ENCODE data around the gene MLLT10.
A peak's percentile ranks its signal among the peaks of the same experiment; 100 is the strongest.
"Not testable (repeated sequence)": the region's sequence is repeated elsewhere in the genome, so short reads cannot be mapped to it uniquely, and the experiment has no call there.

Gene MLLT10

GRCh38 chr10:21707498-21707897, 173.5 kb downstream of the MLLT10 start:
- no peak for DNase-seq

GRCh38 chr10:21712975-21713374, 178.9 kb downstream of the MLLT10 start:
- no peak for DNase-seq

DNA sequence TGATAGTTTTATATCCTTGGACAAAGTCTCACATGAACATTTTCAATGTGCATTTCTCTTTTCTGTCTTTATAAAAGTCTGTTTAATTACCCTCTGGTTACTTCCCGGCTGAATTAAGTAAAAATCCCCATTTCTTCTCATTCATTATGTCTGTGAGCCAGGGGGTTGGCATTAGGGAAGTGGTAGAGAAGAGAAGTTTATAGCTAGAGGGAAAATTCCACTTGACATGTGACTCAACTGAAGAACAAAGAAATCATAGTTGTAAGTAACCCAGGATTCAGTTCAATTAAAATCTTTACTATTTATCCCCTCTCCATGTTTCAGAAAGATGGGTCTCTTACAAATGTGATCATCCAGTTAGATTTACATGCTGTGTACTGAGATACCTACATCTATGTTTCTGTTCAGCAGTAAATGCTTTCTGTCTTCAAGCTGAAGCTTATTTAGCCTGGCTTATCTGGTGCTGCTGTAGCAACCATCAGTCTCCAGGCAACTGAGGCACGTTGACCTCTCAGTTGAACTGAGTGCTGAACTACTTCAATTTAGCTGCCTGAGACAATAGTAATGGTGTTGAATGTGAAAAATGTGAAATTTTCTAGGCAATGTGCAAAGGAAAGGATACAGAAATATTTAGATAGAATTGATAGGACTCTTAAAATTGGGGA, 181.6 kb downstream of the MLLT10 start:
- DNase-seq: no peak

DNA sequence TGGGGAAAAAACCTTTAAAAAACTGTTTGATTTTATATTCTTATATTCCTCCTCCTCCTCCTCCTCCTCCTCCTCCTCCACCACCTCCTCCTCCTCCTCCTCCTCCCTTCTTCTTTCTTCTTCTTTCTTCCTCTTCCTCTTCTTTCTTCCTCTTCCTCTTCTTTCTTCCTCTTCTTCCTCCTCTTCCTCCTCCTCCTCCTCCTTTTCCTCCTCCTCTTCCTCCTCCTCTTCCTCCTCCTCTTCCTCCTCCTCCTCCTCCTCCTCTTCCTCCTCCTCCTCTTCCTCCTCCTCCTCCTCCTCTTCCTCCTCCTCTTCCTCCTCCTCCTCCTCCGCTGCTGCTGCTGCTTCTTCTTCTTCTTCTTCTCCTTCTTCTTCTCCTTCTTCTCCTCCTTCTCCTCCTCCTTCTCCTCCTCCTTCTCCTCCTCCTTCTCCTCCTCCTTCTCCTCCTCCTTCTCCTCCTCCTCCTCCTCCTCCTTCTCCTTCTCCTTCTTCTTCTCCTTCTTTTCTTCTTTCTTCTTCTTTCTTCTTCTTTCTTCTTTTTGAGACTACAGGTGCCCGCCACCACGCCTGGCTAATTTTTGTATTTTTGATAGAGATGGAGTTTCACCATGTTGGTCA, 183.5 kb downstream of the MLLT10 start:
- not testable (repeated sequence) for DNase-seq

GRCh38 chr10:21719502-21719901, 185.5 kb downstream of the MLLT10 start:
- DNase-seq: no peak

DNA sequence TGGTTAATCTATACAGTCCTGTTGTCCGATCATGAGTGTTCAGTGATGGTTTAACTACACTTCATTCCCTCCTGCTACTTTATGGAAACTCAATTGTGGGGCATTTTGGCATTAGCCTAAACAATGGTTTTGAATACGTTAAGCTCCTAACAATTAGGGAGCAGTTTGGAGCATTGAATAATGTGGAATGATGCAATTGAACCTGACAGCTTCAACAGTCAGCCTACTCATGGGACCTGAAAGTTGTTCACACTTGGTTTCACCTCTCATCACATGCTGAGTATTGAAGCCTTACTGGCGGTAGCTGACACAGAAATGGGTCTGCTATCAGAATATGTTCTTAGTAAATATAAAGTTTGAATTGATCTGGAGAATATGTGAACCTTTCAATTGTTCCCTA, 186.1 kb downstream of the MLLT10 start:
- DNase-seq: no peak

GRCh38 chr10:21721000-21721665, 187.1 kb downstream of the MLLT10 start:
- no peak for DNase-seq

GRCh38 chr10:21722209-21722608, 188.2 kb downstream of the MLLT10 start:
- no peak for DNase-seq

- no peak for DNase-seq
These were observed 190.1 kb downstream of the MLLT10 start for GRCh38 chr10:21724020-21724589.

- DNase-seq: peak; percentile 91
These were observed 190.8 kb downstream of the MLLT10 start for GRCh38 chr10:21724687-21725367.

DNA sequence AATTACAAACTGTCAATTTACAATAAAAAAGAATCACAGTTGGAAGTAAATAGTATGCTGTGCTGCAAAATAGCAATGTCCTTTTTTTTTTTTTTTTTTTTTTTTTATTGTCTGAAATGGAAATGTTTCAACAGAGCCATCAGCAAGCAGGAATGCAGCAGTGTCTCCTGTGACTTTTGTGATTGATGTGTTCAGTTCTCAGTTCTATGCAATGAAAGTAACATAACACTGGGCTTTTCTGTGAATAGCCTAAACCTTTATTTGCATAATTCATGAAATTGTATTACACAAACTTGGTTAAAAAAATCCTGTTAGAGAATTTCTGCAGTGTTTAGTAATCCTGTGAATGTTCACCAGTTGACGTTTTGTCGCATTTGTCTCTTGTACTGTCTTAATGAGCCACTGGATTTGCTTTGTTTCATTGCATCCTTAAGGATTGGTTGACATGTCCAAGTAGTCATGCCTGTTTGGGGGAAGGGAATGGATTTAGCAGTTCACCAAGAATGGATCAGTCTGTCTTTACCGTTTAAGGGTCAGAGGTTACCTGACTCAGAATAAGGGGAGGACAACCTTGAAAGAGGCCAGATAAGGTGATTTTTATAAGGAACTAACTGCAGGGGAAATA, 192.7 kb downstream of the MLLT10 start:
- no peak for DNase-seq

GRCh38 chr10:21727452-21728168, 193.6 kb downstream of the MLLT10 start:
- DNase-seq: no peak

DNA sequence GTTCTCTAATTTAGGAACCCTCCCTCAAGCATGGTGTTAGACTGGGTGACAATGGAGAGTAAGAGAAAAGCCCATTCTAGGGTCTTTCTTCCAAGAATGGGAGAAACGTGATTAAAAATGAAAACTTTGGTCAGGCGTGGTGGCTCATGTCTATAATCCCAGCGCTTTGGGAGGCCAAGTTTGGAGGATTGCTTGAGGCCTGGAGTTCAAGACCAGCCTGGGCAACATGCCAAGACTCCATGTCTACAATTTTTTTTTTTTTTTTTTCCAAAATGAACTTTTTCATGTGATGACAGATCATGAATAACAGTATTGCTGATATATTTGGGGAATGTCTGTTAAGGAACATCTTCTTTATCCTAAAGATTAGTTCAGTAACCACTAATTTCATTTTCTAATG, 194.6 kb downstream of the MLLT10 start:
- no peak for DNase-seq

DNA sequence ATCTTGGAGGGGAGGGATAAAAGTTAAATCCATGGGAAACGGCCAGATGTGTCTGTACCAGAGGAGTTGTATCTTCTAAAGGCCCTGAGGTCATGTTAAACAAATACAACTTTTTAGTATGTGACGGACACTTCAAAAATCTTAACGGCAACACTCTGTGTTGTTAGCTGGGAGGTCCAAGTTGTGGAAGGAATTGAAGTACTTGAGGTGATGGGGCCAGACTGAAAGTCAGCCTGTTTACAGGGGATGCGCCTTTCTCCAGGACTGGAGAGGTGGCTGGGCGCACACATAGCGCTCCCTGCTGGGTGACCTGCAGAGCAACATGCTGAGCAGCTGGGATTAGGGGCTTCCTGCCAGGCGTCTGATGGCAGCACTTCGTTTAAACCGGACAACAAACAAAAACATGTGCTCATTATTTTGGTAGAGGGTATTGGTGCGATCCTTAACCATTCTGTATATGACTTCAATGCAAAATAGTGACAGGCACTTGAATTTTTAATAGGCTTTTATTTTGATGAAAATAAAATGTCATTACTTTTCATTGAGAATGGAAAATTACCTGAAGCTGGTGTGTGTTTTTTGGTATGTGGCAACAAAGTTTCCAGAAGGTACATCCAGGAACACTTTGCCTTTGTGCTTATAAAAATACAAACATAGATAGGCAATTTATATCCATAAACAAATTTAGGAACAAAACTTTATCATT, 198.2 kb downstream of the MLLT10 start:
- peak; percentile 87 for DNase-seq

DNA sequence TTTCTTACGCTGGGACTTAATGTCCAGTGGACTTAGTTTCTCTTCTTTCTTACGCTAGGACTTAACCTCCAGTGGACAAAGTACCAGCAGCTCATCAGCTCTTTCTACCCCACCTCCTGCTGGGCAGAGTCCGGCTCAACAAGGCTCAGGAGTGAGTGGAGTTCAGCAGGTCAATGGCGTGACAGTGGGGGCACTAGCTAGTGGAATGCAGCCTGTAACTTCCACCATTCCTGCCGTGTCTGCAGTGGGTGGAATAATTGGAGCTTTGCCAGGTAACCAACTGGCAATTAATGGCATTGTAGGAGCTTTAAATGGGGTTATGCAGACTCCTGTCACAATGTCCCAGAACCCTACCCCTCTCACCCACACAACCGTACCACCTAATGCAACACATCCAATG, 199.7 kb downstream of the MLLT10 start:
- DNase-seq: no peak

- DNase-seq: no peak
These were observed 203.1 kb downstream of the MLLT10 start for GRCh38 chr10:21737106-21737505.

DNA sequence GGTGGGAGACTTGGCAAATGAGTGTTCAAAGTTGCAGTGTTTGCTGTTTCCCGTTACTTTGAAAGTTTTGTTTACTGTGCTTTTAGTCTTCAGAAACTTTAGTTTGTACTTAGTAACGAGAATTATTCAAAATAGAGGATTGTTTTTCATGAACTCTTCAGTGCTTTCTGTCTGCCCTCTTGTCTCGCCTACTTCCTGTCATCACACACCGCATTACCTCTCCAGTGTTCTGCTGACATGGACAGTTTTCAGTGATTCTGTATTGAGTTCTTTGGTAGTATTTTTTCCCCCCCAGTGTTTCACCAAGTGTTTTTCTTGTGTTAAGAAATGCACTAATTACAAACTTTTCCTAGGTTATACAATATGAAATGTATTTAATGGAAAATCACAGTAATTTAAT, 207.0 kb downstream of the MLLT10 start:
- DNase-seq: no peak

DNA sequence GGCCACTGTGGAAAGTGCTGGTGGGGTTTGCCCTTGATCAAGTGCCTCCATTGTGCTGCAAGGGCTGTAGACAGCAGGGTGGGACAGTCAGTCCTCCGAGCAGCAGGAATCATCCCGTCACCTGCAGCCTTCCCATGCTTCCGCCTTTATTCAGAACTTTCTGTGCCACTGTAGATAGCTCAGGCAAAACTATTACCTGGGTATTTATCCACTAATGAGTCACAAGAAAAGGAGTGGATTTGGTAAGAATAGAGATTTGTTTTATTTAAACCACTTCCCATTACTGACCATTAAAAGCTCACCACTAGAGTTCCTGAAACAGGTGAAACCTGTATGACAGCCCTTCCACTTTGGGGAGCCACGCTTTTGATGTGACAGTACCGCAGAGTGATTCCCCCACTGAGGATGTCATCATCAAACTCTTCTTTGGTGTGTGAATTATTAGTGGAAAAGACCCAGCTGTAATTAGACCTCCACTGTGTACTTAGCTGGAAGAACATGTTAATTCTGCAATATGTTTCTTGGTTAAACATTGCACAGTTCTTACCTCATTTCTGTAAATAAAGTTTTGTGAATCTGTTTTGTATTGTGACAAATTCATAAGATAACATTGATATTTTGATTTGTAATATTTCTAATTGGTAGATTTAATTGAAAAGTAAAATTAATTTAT, 208.8 kb downstream of the MLLT10 start:
- no peak for DNase-seq

DNA sequence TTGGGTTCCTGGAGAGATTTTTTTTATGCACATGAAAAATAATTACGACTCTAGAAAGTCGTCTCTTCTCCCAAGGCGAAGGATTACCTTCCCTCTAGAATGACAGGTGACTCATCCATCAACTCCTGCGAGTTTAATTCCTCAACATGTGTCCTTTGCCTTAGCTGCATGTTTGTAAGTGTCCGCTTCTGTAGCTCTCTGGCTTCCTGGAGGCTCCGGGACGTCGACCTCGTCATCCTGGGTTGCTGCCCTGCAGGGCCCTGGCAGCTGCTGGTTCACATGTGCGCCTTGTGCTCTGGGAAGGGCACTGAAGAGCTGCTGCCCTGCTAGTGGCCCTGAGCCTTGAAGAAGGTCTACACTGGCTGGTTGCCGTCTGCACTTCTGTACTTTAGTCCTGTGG, 210.2 kb downstream of the MLLT10 start:
- no peak for DNase-seq

GRCh38 chr10:21746118-21746517, 212.1 kb downstream of the MLLT10 start:
- DNase-seq: no peak

- no peak for DNase-seq
These were observed 213.8 kb downstream of the MLLT10 start for GRCh38 chr10:21747809-21748208.

Data from right forelimb (tissue), 1 donor.